ENCODE results near the gene CRYGA.

DNA sequence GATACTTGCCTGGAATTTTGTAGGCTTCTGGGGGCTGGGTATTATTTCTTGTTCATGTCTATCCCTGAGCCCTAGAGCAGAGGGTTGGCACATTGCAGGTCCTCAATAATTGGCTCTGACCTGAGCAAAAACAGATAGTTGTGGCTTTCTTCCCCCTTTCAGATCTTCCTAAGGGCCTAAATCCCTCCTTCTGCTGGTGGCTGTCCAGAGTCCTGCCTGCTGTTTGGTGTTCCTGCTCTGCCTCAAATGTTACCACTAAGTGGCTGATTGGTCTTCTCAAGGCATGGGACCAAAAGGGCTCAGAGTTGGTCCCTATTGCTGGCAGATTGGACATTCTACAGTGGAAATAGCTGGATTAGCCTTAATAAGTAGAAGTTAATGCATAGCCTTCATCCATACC lies 16.4 kb downstream of the CRYGA start:
- TF ChIP-seq CTCF (IDR thresholded peaks at IDR 0.05), result no peak
- no peak for TF ChIP-seq EZH2 (IDR thresholded peaks at IDR 0.05; ENCODE audit: borderline replicate concordance, insufficient read depth, low read depth, low read length, poor library complexity, severe bottlenecking)

Measured in B cell (primary cell).